Measurements from ENCODE around the gene THOC1. TPM values are rescaled to one million over a fixed set of nuclear protein-coding genes. Genes with fewer than 3 reads are reported as not detected.

THOC1 gene
- total RNA-seq, 1 donor from 2014 or later = 73.7 TPM

DNA sequence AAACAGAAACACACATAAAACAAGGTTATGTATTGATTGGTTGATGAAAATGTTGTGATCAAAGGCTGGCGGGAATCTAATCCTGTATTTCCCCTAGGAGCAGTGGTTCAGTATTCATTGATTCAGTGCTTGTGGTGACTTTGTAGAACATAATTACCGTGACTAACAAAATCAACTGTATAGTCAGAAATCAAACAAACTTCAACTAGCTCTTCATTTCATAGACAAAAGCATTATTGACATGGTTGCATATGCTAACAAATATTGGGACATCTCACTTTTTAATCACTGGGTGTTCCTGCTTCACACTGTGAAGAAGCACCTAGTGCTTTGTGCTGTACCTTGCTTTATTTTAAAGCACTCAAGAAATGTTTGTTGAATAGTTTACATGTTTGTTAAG lies 68.1 kb downstream of the THOC1 start:
- no peak overlapping the region for H3K4me3 Mint-ChIP-seq
- no peak overlapping the region for H3K27ac Mint-ChIP-seq
- DNase-seq (ENCODE audit: low spot score in 2 of 2, unreplicated experiment in 2 of 2) = no peak
- H3K4me1 Mint-ChIP-seq = no peaks in the 10 kb centered on the region
- no peak for TF ChIP-seq CTCF (IDR thresholded peaks at IDR 0.05; ENCODE audit: unreplicated experiment)
- H3K27me3 Mint-ChIP-seq (ENCODE audit: low read depth) = no peaks in the 10 kb centered on the region
- peaks cover 42% of the 10 kb centered on the region for H3K36me3 Mint-ChIP-seq
- H3K9me3 Mint-ChIP-seq = no peaks in the 10 kb centered on the region

GRCh38 chr18:199214-199613 lies 68.6 kb downstream of the THOC1 start:
- Mint-ChIP-seq H3K27ac (no peak overlapping the region), H3K4me1 (no peaks in the 10 kb centered on the region), H3K4me3 (no peak overlapping the region), H3K36me3 (peaks cover 40% of the 10 kb centered on the region), H3K9me3 (no peaks in the 10 kb centered on the region), H3K27me3 (ENCODE audit: low read depth) (no peaks in the 10 kb centered on the region)
- DNase-seq (ENCODE audit: low spot score in 2 of 2, unreplicated experiment in 2 of 2) = no peak
- TF ChIP-seq CTCF (IDR thresholded peaks at IDR 0.05; ENCODE audit: unreplicated experiment) = no peak

DNA sequence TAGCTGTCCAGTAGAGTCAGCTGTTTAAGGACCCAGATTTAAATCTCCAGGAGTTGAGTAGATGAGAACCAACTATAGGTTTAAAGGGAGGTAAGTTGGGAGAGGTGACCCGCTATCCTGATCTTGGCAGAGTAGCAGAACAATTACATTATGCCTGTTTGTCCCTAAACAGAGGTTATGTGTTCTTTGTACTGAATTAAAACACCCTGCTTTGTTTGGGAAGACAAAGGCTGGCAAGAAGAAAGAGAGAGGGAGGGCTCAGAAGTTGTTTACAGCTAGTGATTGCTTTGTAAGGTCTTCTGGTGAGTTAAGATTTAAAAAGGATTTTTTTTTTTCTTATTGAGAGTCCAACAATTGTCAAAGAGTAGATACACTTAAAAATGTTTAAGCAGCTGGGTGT lies 72.2 kb downstream of the THOC1 start:
- no peaks in the 10 kb centered on the region for H3K27me3 Mint-ChIP-seq (ENCODE audit: low read depth)
- no peak overlapping the region for H3K27ac Mint-ChIP-seq
- H3K36me3 Mint-ChIP-seq = peaks cover 35% of the 10 kb centered on the region
- TF ChIP-seq CTCF (IDR thresholded peaks at IDR 0.05; ENCODE audit: unreplicated experiment) = no peak
- no peak for DNase-seq (ENCODE audit: low spot score in 2 of 2, unreplicated experiment in 2 of 2)
- H3K9me3 Mint-ChIP-seq = no peaks in the 10 kb centered on the region
- H3K4me1 Mint-ChIP-seq = no peaks in the 10 kb centered on the region
- H3K4me3 Mint-ChIP-seq = no peak overlapping the region

DNA sequence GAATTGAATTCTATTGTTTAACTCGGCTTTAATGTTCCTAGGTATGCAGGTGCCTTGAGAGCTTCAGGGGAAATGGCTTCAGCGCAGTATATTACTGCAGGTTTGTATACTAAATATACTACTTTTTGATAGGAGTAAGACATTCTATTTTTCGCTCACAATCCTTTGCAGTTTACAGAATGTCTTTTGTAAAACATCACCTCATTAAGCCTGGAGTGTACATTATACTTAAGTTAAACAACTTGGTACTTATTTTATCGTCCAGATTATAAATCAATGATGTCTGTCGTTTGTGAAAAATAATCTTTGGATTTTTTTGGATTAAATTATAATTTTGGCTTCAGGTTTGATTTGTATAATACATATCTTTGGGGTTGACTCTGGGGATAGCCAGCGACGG lies 75.0 kb downstream of the THOC1 start:
- peaks cover 27% of the 10 kb centered on the region for H3K36me3 Mint-ChIP-seq
- no peaks in the 10 kb centered on the region for H3K27me3 Mint-ChIP-seq (ENCODE audit: low read depth)
- H3K27ac Mint-ChIP-seq = no peak overlapping the region
- H3K4me1 Mint-ChIP-seq = no peaks in the 10 kb centered on the region
- no peak overlapping the region for H3K4me3 Mint-ChIP-seq
- no peaks in the 10 kb centered on the region for H3K9me3 Mint-ChIP-seq
- TF ChIP-seq CTCF (IDR thresholded peaks at IDR 0.05; ENCODE audit: unreplicated experiment) = no peak
- no peak for DNase-seq (ENCODE audit: low spot score in 2 of 2, unreplicated experiment in 2 of 2)

DNA sequence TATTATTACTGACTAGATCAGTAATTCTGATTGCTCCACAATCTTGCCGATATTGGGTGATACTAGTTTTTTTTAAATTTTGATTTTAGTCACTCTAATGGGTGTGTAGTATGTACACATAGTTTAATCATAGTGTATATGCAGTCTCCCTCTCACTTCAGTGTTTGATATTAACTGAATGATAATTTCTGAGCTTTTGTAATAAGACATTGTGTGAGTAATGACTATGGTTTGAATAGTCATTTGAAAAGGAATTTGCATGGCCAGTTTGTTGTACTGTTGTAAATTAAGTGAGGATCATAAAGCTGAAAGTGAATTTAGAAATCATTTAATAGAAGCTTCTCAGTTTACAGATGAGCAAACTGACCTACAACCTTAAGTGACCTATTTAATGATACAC lies 76.1 kb downstream of the THOC1 start:
- H3K27me3 Mint-ChIP-seq (ENCODE audit: low read depth) = no peaks in the 10 kb centered on the region
- no peak overlapping the region for H3K4me3 Mint-ChIP-seq
- H3K36me3 Mint-ChIP-seq = peaks cover 20% of the 10 kb centered on the region
- DNase-seq (ENCODE audit: low spot score in 2 of 2, unreplicated experiment in 2 of 2) = no peak
- no peak for TF ChIP-seq CTCF (IDR thresholded peaks at IDR 0.05; ENCODE audit: unreplicated experiment)
- no peaks in the 10 kb centered on the region for H3K4me1 Mint-ChIP-seq
- H3K9me3 Mint-ChIP-seq = no peaks in the 10 kb centered on the region
- H3K27ac Mint-ChIP-seq = no peak overlapping the region

DNA sequence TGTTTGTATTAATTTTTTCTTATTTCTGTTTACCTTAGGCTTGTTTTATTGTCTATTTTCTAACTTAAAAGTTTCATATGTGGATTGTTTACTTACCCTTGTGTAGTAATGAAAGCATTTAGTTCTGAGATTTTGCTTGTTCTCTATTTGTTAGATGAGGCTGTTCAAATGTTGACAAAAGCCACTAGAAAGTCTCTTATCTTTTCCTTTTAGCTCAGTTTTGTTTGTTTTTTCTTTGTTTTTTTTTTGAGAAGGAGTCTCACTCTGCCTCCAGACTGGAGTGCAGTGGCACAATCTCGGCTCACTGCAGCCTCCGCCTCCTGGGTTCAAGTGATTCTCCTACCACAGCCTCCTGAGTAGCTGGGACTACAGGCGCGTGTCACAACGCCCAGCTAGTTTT lies 78.6 kb downstream of the THOC1 start:
- Mint-ChIP-seq H3K4me3 (no peak overlapping the region), H3K9me3 (no peaks in the 10 kb centered on the region), H3K27me3 (ENCODE audit: low read depth) (no peaks in the 10 kb centered on the region), H3K27ac (no peak overlapping the region), H3K4me1 (no peaks in the 10 kb centered on the region), H3K36me3 (peaks cover 11% of the 10 kb centered on the region)
- DNase-seq (ENCODE audit: low spot score in 2 of 2, unreplicated experiment in 2 of 2) = no peak
- no peak for TF ChIP-seq CTCF (IDR thresholded peaks at IDR 0.05; ENCODE audit: unreplicated experiment)
